ENCODE data around the gene TBC1D19. TPM values are rescaled to one million over a fixed set of nuclear protein-coding genes. Genes with fewer than 3 reads are reported as not detected.

The TBC1D19 gene
- total and polyA plus RNA-seq, 2 of the 4 experiments (the other 2 are of a cell fraction): 9.9 to 17.6 TPM

DNA sequence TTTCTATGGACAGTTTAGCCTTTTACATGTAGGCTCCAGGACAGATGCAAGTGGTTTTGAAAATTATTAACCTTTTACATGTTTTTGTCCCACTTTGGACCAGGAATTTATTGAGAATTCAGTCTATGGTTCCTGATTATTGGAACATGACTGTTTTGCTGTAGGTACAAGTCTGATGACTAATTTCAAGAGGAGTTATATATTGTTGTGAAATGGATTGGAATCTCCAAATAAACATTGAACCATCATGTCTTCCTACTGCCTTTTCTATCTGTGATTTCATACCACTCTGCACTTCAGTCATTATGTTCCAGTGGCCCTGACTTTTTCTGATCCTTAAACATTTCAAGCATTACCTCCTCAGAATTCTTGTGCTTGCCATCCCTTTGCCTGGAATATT is 35.9 kb downstream of the TBC1D19 start:
- no peaks in the 10 kb centered on the region for H4K20me1 ChIP-seq (ENCODE audit: insufficient read depth, low read length)
- intact Hi-C loops (cut with micrococcal nuclease): no loop called here
- DNase-seq (peak; percentile 77), ATAC-seq (ENCODE audit: low read depth) (peak; percentile 83)
- H3K9me3 ChIP-seq (ENCODE audit: control insufficient read depth, insufficient read depth, low read length): no peaks in the 10 kb centered on the region
- in situ Hi-C loops (cut with MboI; ENCODE audit: low sequenced_read_pairs): no loop called here
- BruUV-seq (replicated peaks): no TSS peak
- H2BK15ac ChIP-seq (ENCODE audit: low read depth, low read length): peak overlapping the region; percentile 19
- H4K8ac ChIP-seq (ENCODE audit: low read depth in 2 of 2, low read length in 2 of 2): no peak overlapping the region
- no peaks in the 10 kb centered on the region for H3K27me3 ChIP-seq (ENCODE audit: control insufficient read depth, insufficient read depth, low read length)
- H3K27ac ChIP-seq (ENCODE audit: insufficient read depth, low read length): no peak overlapping the region
- no peak overlapping the region for H3K4me3 ChIP-seq (ENCODE audit: insufficient read depth, low read depth, low read length)
- peaks cover 2% of the 10 kb centered on the region; the same call in 1 of the 2 replicates for H3K4me1 ChIP-seq (ENCODE audit: control insufficient read depth, insufficient read depth, low read length)
- dilution Hi-C loops (cut with HindIII; ENCODE audit: low sequenced_read_pairs, unreplicated experiment): no loop called here
- no peak overlapping the region for H3K56ac ChIP-seq (ENCODE audit: extremely low read depth, insufficient read depth, low read length)
- no peak overlapping the region for H2AK9ac ChIP-seq (replicated peaks; ENCODE audit: low read depth, low read length, poor library complexity)
- H4K5ac ChIP-seq (ENCODE audit: low read depth, low read length): peak overlapping the region; percentile 60; the same call in 1 of the 2 replicates
- H2BK5ac ChIP-seq (ENCODE audit: low read depth, low read length, poor library complexity, severe bottlenecking): peak overlapping the region; percentile 92
- POLR2A ChIA-PET (ENCODE audit: unreplicated experiment): no interaction called here
- TF ChIP-seq RCOR1 (IDR thresholded peaks at IDR 0.05; ENCODE audit: insufficient replicate concordance, low read length) (no peak), MAZ (IDR thresholded peaks at IDR 0.05; ENCODE audit: borderline replicate concordance, low read depth, low read length) (no peak), FOS (IDR thresholded peaks at IDR 0.05; ENCODE audit: low read depth, low read length) (peak; percentile 47), CEBPB (IDR thresholded peaks at IDR 0.05; ENCODE audit: low read depth, low read length) (peak; percentile 93)
- TF ChIP-seq, protein P1, sequence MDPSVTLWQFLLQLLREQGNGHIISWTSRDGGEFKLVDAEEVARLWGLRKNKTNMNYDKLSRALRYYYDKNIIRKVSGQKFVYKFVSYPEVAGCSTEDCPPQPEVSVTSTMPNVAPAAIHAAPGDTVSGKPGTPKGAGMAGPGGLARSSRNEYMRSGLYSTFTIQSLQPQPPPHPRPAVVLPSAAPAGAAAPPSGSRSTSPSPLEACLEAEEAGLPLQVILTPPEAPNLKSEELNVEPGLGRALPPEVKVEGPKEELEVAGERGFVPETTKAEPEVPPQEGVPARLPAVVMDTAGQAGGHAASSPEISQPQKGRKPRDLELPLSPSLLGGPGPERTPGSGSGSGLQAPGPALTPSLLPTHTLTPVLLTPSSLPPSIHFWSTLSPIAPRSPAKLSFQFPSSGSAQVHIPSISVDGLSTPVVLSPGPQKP (IDR thresholded peaks at IDR 0.05; ENCODE audit: borderline replicate concordance, low read depth, low read length): no peak
- H2BK120ac ChIP-seq (ENCODE audit: low read depth, low read length): peak overlapping the region; percentile 39; the same call in 1 of the 2 replicates
- 0 out of 2 replicates have a peak overlapping the region, but pooled peaks have one; percentile 32 for H3K14ac ChIP-seq (replicated peaks; ENCODE audit: low read depth, low read length)
- 0 out of 2 replicates have a peak overlapping the region, but pooled peaks have one; percentile 3 for H3K4ac ChIP-seq (ENCODE audit: low read depth, low read length)
- CTCF ChIA-PET: no interaction called here
- H3K9me1 ChIP-seq (ENCODE audit: insufficient read depth, low read length): peaks cover 2% of the 10 kb centered on the region
- no peak overlapping the region for H2AFZ ChIP-seq (replicated peaks; ENCODE audit: low read length, poor library complexity)
- peaks cover 6 to 7% of the 10 kb centered on the region in 2 experiments; a peak in 3 of 4 replicates for H3K79me1 ChIP-seq (ENCODE audit: low read depth in 1 of 2, low read length in 2 of 2)
- H3K18ac ChIP-seq (ENCODE audit: low read depth, low read length): peak overlapping the region; percentile 60; the same call in 1 of the 2 replicates
- H2BK20ac ChIP-seq (ENCODE audit: low read depth, low read length): no peak overlapping the region; the same call in 1 of the 2 replicates
- peak overlapping the region; percentile 77; the same call in 1 of the 2 replicates for H3K4me2 ChIP-seq (ENCODE audit: low read depth, low read length)
- no peak overlapping the region for H4K91ac ChIP-seq (ENCODE audit: insufficient read depth, low read depth, low read length)
- H2AK5ac ChIP-seq (ENCODE audit: low read depth, low read length): no peak overlapping the region
- H3K36me3 ChIP-seq (ENCODE audit: control insufficient read depth, insufficient read depth, low read length): no peaks in the 10 kb centered on the region; the same call in 1 of the 2 replicates
- H3K23ac ChIP-seq (ENCODE audit: low read depth, low read length): no peak overlapping the region
- H3K9ac ChIP-seq (ENCODE audit: low read depth, low read length): no peak overlapping the region

All from IMR-90 (cell line).